Ovary (tissue), 3 donors: ENCODE measurements around the gene HMOX1.

Experiments used
- EP300 ChIP-seq: sonication (generic); formaldehyde crosslinking; IDR thresholded peaks from one replicate; pipeline ENCODE4 v1.6.1; 2017; ENCODE audit warnings: antibody characterized with exemption
- TF ChIP-seq, protein P1 (sequence below), 3 donors: fragments of 450-650 bp in 2 of 3; fragments of 200-600 bp in 1 of 3; IDR thresholded peaks; one replicate each; pipeline versions ENCODE4 v1.5.1 to v1.8.0; 2016 to 2022; ENCODE audit warnings: antibody characterized with exemption in 3 of 3, mild to moderate bottlenecking in 1 of 3
- donor health status: DM: no; HTN: no; CAD: no.

DNA sequence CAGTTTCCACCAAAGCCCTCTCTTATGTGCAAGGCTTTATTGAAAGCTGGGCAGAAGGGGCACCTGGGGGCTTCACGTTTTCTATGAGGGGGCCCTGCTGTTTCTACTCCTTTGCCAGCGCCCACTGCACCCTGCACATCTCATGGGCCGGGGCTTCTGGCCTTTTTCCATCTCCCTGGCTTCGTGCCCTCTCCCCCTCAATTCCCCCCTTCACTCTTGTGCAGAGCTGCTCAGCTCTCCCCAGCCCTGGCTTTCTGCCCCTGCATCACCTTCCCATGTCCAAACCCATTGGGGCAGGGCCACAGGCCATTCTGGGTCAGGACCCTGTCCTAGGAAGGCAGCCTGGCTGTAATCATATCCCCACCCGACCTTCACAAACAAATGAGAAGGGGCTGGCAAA lies 55.5 kb downstream of the HMOX1 start:
- TF ChIP-seq, protein P1, sequence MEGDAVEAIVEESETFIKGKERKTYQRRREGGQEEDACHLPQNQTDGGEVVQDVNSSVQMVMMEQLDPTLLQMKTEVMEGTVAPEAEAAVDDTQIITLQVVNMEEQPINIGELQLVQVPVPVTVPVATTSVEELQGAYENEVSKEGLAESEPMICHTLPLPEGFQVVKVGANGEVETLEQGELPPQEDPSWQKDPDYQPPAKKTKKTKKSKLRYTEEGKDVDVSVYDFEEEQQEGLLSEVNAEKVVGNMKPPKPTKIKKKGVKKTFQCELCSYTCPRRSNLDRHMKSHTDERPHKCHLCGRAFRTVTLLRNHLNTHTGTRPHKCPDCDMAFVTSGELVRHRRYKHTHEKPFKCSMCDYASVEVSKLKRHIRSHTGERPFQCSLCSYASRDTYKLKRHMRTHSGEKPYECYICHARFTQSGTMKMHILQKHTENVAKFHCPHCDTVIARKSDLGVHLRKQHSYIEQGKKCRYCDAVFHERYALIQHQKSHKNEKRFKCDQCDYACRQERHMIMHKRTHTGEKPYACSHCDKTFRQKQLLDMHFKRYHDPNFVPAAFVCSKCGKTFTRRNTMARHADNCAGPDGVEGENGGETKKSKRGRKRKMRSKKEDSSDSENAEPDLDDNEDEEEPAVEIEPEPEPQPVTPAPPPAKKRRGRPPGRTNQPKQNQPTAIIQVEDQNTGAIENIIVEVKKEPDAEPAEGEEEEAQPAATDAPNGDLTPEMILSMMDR (IDR thresholded peaks at IDR 0.05): no peak
- TF ChIP-seq EP300: no peak
